Neuronal stem cell (in vitro differentiated cells): Measurements from ENCODE around the gene SNAI3. TPM values are rescaled to one million over a fixed set of nuclear protein-coding genes. Genes with fewer than 3 reads are reported as not detected.

Source experiments
- DNase-seq: peaks from one replicate; pipeline ENCODE4 v3.0.0-alpha.2; 2013; ENCODE audit warnings: low spot score
- H2AFZ ChIP-seq: one replicate; pipeline ENCODE4 v1.6.1; 2013; ENCODE audit warnings: mild to moderate bottlenecking, low read length, inconsistent platforms
- H2AK5ac ChIP-seq: 2 replicates; pipeline ENCODE4 v1.6.1; 2013; ENCODE audit warnings: low read depth, mild to moderate bottlenecking, inconsistent platforms, low read length, moderate library complexity, mixed read lengths
- H2BK120ac ChIP-seq: 2 replicates; pipeline ENCODE4 v1.6.1; 2013; ENCODE audit warnings: low read depth, mild to moderate bottlenecking, inconsistent platforms, low read length, moderate library complexity, mixed read lengths
- H2BK12ac ChIP-seq: one replicate; pipeline ENCODE4 v1.6.1; 2013; ENCODE audit warnings: low read length, inconsistent platforms
- H2BK15ac ChIP-seq: 2 replicates; pipeline ENCODE4 v1.6.1; 2013; ENCODE audit warnings: mild to moderate bottlenecking, low read length, inconsistent platforms, mixed read lengths
- H2BK5ac ChIP-seq: one replicate; pipeline ENCODE4 v1.6.1; 2013; ENCODE audit warnings: inconsistent platforms, mild to moderate bottlenecking, low read length, moderate library complexity
- H3K14ac ChIP-seq: one replicate; pipeline ENCODE4 v1.6.1; 2013; ENCODE audit warnings: low read length, inconsistent platforms
- H3K18ac ChIP-seq: 2 replicates; pipeline ENCODE4 v1.6.1; 2013; ENCODE audit warnings: low read length, inconsistent platforms
- H3K23ac ChIP-seq: 2 replicates; pipeline ENCODE4 v1.6.1; 2013; ENCODE audit warnings: low read depth, mild to moderate bottlenecking, mixed read lengths, low read length, inconsistent platforms; ENCODE audit not compliant: poor library complexity
- H3K27ac ChIP-seq: replicated peaks from 3 replicates; pipeline ENCODE4 v1.5.1; 2013; ENCODE audit warnings: low read length, inconsistent platforms
- H3K27me3 ChIP-seq, 3 experiments: 2 replicates each; pipeline ENCODE4 v1.6.1; 2013; ENCODE audit warnings: low read length in 3 of 3, mild to moderate bottlenecking in 2 of 3, inconsistent platforms in 1 of 3, low read depth in 1 of 3, mixed read lengths in 1 of 3, moderate library complexity in 1 of 3; ENCODE audit not compliant: control insufficient read depth in 3 of 3, insufficient read depth in 3 of 3
- H3K36me3 ChIP-seq, 2 donors: replicated peaks in 1 of 2; 2 replicates each; pipeline ENCODE4 v1.6.1; 2013; ENCODE audit warnings: low read length in 2 of 2; ENCODE audit not compliant: control insufficient read depth in 2 of 2, insufficient read depth in 2 of 2
- H3K4ac ChIP-seq: 2 replicates; pipeline ENCODE4 v1.6.1; 2013; ENCODE audit warnings: inconsistent platforms, mild to moderate bottlenecking, low read length, moderate library complexity
- H3K4me1 ChIP-seq, 2 donors: 1 replicate in 1 of 2; 2 replicates in 1 of 2; pipeline ENCODE4 v1.6.1; 2013; ENCODE audit warnings: low read length in 2 of 2, low read depth in 1 of 2; ENCODE audit not compliant: control insufficient read depth in 2 of 2, insufficient read depth in 1 of 2
- H3K4me2 ChIP-seq: one replicate; pipeline ENCODE4 v1.6.1; 2013; ENCODE audit warnings: mild to moderate bottlenecking, low read length, inconsistent platforms; ENCODE audit not compliant: insufficient read depth, poor library complexity, severe bottlenecking
- H3K4me3 ChIP-seq, 2 donors: 2 replicates each; pipeline ENCODE4 v1.5.1; 2013; ENCODE audit warnings: low read length in 2 of 2, mild to moderate bottlenecking in 2 of 2, inconsistent platforms in 1 of 2, moderate library complexity in 1 of 2
- H3K79me1 ChIP-seq: one replicate; pipeline ENCODE4 v1.6.1; 2013; ENCODE audit warnings: low read depth, mild to moderate bottlenecking, inconsistent platforms, low read length, moderate library complexity
- H3K9ac ChIP-seq: one replicate; pipeline ENCODE4 v1.6.1; 2013; ENCODE audit warnings: mild to moderate bottlenecking, low read depth, low read length, inconsistent platforms; ENCODE audit not compliant: poor library complexity
- H3K9me3 ChIP-seq, 2 donors: replicated peaks in 1 of 2; 2 replicates each; pipeline versions ENCODE3 to v1.6.1; 2013; ENCODE audit warnings: low read length in 2 of 2, mild to moderate bottlenecking in 2 of 2, inconsistent platforms in 1 of 2, low read depth in 1 of 2, mixed read lengths in 1 of 2, moderate library complexity in 1 of 2; ENCODE audit not compliant: control insufficient read depth in 2 of 2, insufficient read depth in 1 of 2
- H4K8ac ChIP-seq: one replicate; pipeline ENCODE4 v1.6.1; 2013; ENCODE audit warnings: low read depth, mild to moderate bottlenecking, inconsistent platforms, low read length, moderate library complexity
- H4K91ac ChIP-seq: one replicate; pipeline ENCODE4 v1.6.1; 2013; ENCODE audit warnings: low read length, low read depth, mild to moderate bottlenecking, inconsistent platforms; ENCODE audit not compliant: poor library complexity
- WGBS, 2 donors: extraction: QIAGEN DNeasy Blood & Tissue Kit; methylation state at CpG; one replicate each; pipeline ENCODE4 v1.1.7; 2013; ENCODE audit warnings: missing lambda C conversion rate in 2 of 2, mixed read lengths in 1 of 2; ENCODE audit not compliant: insufficient read length in 2 of 2, insufficient replicate concordance in 1 of 2; ENCODE audit errors: extremely low coverage in 2 of 2; 5-methylcytosine and 5-hydroxymethylcytosine counted together
- polyA plus RNA-seq, 2 experiments: library from polyadenylated mRNA; stranded (reverse); fragments of 200-250 nt; gene quantifications; one replicate each; pipeline ENCODE4 v1.2.3, GENCODE V29; 2013

The SNAI3 gene
- 0.50 TPM for polyA plus RNA-seq (2013, experiment 1 of 2)
- 0.32 TPM for polyA plus RNA-seq (2013, experiment 2 of 2)

GRCh38 chr16:88686439-88687253 is at the start of gene SNAI3:
Gene SNAI3 (minus strand): TSS chr16:88686507. CDS start chr16:88686406, 101 bp downstream.
- no CpG with 5 or more reads among the region's 65 CpGs for WGBS, 2 donors
- Histone ChIP-seq H3K9ac (peak within 1 kb of the TSS; percentile 44), H2AK5ac (peak within 1 kb of the TSS; percentile 63), H4K8ac (peak within 1 kb of the TSS; percentile 96), H3K4ac (peak within 1 kb of the TSS; percentile 76), H3K4me2 (peak within 1 kb of the TSS; percentile 72), H2BK15ac (peak within 1 kb of the TSS; percentile 81), H3K27ac (no peak within 1 kb of the TSS), H3K79me1 (peaks cover 6% of the 10 kb centered on the region), H3K14ac (peak within 1 kb of the TSS; percentile 71), H3K23ac (peak within 1 kb of the TSS; percentile 91), H2BK120ac (peak within 1 kb of the TSS; percentile 81), H2BK12ac (peak within 1 kb of the TSS; percentile 73), H4K91ac (no peak within 1 kb of the TSS), H2BK5ac (no peak within 1 kb of the TSS), H3K4me3 (peak within 1 kb of the TSS; percentile 34 to 77), H3K9me3 (no peaks in the 10 kb centered on the region), H3K27me3 (peaks cover 8 to 74% (median 35%) of the 10 kb centered on the region in 3 experiments), H2AFZ (peak within 1 kb of the TSS; percentile 90), H3K18ac (peak within 1 kb of the TSS; percentile 91), H3K4me1 (peaks cover 13 to 18% of the 10 kb centered on the region in 2 donors), H3K36me3 (no peaks in the 10 kb centered on the region)
- DNase-seq: peak; percentile 85

- Histone ChIP-seq H4K91ac (no peak overlapping the region), H2BK12ac (peak overlapping the region; percentile 63), H3K18ac (no peak overlapping the region), H2AFZ (no peak overlapping the region), H3K79me1 (no peaks in the 10 kb centered on the region), H3K4ac (no peak overlapping the region), H3K27ac (no peak overlapping the region), H3K4me3 (no peak overlapping the region), H3K9me3 (no peaks in the 10 kb centered on the region), H2AK5ac (no peak overlapping the region), H2BK5ac (no peak overlapping the region), H3K14ac (no peak overlapping the region), H3K27me3 (peaks cover 0 to 7% (median 0%) of the 10 kb centered on the region in 3 experiments), H3K23ac (peak overlapping the region; percentile 65), H3K4me1 (peaks cover 2 to 3% of the 10 kb centered on the region in 2 donors), H3K9ac (peak overlapping the region; percentile 44), H2BK120ac (no peak overlapping the region), H2BK15ac (no peak overlapping the region), H3K36me3 (no peaks in the 10 kb centered on the region), H4K8ac (no peak overlapping the region), H3K4me2 (no peak overlapping the region)
- no CpG with 5 or more reads among the region's 21 CpGs for WGBS, 2 donors
- no peak for DNase-seq
Observed at GRCh38 chr16:88736088-88736487, 49.8 kb upstream of the SNAI3 start.

GRCh38 chr16:88735616-88736015 is 49.3 kb upstream of the SNAI3 start:
- no peaks in the 10 kb centered on the region for H3K36me3 ChIP-seq
- WGBS, 2 donors: no CpG with 5 or more reads among the region's 10 CpGs
- H3K79me1 ChIP-seq: no peaks in the 10 kb centered on the region
- peaks cover 2 to 3% of the 10 kb centered on the region in 2 donors for H3K4me1 ChIP-seq
- H3K23ac ChIP-seq: peak overlapping the region; percentile 85
- peak overlapping the region; percentile 21 for H3K9ac ChIP-seq
- no peak overlapping the region for H4K91ac ChIP-seq
- no peak overlapping the region for H3K14ac ChIP-seq
- H2AK5ac ChIP-seq: peak overlapping the region; percentile 68
- no peak overlapping the region for H4K8ac ChIP-seq
- H3K27me3 ChIP-seq: peaks cover 0 to 7% (median 0%) of the 10 kb centered on the region in 3 experiments
- no peak overlapping the region for H3K4ac ChIP-seq
- no peak overlapping the region for H2BK15ac ChIP-seq
- no peak overlapping the region for H3K4me2 ChIP-seq
- H3K4me3 ChIP-seq: peak overlapping the region in 1 of 2 donors; percentile 26
- DNase-seq: no peak
- H3K18ac ChIP-seq: no peak overlapping the region
- H3K27ac ChIP-seq: no peak overlapping the region
- peak overlapping the region; percentile 53 for H2BK5ac ChIP-seq
- no peaks in the 10 kb centered on the region for H3K9me3 ChIP-seq
- H2AFZ ChIP-seq: no peak overlapping the region
- H2BK120ac ChIP-seq: no peak overlapping the region
- H2BK12ac ChIP-seq: no peak overlapping the region

DNA sequence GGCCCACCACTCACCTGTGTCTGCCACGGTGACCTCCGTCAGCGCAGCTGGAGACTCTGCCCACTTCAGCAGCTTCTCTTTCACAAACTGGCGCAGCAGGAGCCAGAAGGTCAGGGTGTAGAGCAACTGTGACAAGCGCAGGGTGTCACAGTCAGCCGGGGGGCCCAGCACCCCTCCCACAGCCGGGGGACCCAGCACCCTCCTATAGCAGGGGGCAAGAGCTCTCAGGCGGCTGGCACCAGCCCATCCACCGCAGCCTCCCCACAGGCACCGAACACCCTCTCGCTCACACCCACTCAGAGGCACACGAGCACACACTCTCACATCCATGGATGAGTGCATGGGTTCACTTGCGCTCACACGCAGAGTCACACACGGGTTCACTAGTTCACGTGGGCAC is 48.8 kb upstream of the SNAI3 start:
- Histone ChIP-seq H3K9me3 (no peaks in the 10 kb centered on the region), H2BK15ac (peak overlapping the region; percentile 26), H3K4ac (no peak overlapping the region), H2BK12ac (peak overlapping the region; percentile 41), H3K4me3 (peak overlapping the region in 1 of 2 donors; percentile 40), H3K79me1 (no peaks in the 10 kb centered on the region), H3K9ac (no peak overlapping the region), H2AK5ac (peak overlapping the region; percentile 68), H3K18ac (no peak overlapping the region), H3K14ac (no peak overlapping the region), H2BK120ac (no peak overlapping the region), H3K4me2 (no peak overlapping the region), H2BK5ac (peak overlapping the region; percentile 53), H2AFZ (no peak overlapping the region), H4K91ac (no peak overlapping the region), H3K4me1 (peaks cover 2 to 3% of the 10 kb centered on the region in 2 donors), H3K27ac (no peak overlapping the region), H4K8ac (no peak overlapping the region), H3K23ac (peak overlapping the region; percentile 85), H3K27me3 (peaks cover 0 to 7% (median 0%) of the 10 kb centered on the region in 3 experiments), H3K36me3 (no peaks in the 10 kb centered on the region)
- no peak for DNase-seq
- no CpG with 5 or more reads among the region's 16 CpGs for WGBS, 2 donors
